ENCODE results near the gene EPN2. TPM values are rescaled to one million over a fixed set of nuclear protein-coding genes. Genes with fewer than 3 reads are reported as not detected.
A peak's percentile ranks its signal among the peaks of the same experiment; 100 is the strongest.

The EPN2 gene
- total RNA-seq, 6 experiments from 2014 or later = 6.6 to 18.1 (median 11.4) TPM

DNA sequence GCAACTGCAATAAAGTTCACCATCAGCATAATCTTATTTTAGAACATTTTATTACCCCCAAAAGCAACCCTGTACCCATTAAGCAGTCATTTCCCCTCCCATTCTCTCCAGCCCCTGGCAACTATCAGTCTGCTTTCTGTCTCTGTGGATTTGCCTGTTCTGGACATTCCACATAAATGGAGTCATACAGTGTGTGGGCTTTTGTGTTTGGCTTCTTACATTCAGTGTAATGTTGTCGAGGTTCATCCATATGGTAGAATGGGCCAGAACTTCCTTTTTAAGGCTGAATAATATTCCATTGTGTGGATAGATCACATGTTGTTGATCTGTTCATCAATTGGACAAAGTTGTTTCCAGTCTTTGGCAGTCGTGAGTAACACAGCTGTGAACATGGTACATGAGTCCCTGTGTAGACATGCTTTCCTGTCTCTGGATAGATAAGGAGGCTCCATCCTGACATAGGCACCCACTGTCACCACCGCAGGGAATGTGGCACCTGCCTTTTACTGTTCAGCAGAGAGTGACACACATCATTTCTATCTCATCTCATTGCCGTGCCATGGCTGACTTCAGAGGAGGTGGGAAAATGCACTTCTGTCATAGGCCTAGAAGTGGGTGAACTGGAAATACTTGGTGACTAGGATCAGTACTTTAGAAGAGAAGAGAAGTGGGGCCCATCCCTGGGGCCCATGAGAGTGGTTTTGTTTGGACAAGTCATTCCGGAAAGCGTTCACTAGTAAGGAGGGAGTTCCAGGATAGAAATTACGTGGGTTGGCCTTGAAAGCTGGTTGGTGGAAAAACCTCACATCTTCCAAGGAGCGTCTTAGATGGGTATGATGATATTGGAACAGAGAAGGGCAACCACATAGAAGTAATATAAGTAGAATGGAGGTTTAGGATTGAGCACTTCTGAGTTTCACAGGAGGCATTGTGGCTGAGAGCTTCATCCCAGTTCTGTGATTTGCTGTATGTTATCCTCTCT, 25.8 kb downstream of the EPN2 start:
- H3K4me1 ChIP-seq = peaks cover 0 to 1% (median under 1%) of the 10 kb centered on the region in 4 donors
- 90% methylated on average over 4 of the region's 8 CpGs for WGBS (ENCODE audit: insufficient coverage, low coverage, low lambda C conversion rate, missing lambda C conversion rate)
- no peak overlapping the region for H3K4me3 ChIP-seq
- DNase-seq (no peak), ATAC-seq (no peak)
- intact Hi-C loops (cut with DNase I) = no loop called here
- H3K9me3 ChIP-seq = no peaks in the 10 kb centered on the region
- H3K27me3 ChIP-seq = no peaks in the 10 kb centered on the region
- no peaks in the 10 kb centered on the region for H3K36me3 ChIP-seq
- TF ChIP-seq POLR2A (IDR thresholded peaks at IDR 0.05) = no peak
- TF ChIP-seq, protein P1, sequence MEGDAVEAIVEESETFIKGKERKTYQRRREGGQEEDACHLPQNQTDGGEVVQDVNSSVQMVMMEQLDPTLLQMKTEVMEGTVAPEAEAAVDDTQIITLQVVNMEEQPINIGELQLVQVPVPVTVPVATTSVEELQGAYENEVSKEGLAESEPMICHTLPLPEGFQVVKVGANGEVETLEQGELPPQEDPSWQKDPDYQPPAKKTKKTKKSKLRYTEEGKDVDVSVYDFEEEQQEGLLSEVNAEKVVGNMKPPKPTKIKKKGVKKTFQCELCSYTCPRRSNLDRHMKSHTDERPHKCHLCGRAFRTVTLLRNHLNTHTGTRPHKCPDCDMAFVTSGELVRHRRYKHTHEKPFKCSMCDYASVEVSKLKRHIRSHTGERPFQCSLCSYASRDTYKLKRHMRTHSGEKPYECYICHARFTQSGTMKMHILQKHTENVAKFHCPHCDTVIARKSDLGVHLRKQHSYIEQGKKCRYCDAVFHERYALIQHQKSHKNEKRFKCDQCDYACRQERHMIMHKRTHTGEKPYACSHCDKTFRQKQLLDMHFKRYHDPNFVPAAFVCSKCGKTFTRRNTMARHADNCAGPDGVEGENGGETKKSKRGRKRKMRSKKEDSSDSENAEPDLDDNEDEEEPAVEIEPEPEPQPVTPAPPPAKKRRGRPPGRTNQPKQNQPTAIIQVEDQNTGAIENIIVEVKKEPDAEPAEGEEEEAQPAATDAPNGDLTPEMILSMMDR (IDR thresholded peaks at IDR 0.05) = no peak
- no peak overlapping the region for H3K27ac ChIP-seq

DNA sequence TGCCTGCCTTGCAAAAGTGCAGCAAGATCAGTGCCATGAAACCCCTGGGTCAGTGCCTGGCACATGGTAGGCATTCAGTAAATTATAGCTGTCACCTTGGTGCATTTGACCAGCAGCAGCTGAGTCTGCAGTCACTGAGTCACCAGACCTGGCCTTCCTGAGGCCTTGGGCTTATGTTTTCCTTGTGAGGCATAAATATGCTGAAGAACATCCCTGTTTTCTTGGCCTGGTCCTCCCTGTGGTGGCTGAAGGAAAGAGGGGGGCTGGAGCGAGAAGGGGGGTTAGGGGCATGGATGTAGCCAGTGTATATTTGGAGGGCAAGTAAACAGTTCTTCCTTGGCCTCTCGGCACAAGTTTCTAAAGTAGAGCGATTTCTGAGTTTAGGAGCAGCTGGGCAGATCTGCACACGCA, 26.5 kb downstream of the EPN2 start:
- whole genome bisulfite sequencing (ENCODE audit: insufficient coverage, low coverage, low lambda C conversion rate, missing lambda C conversion rate) = 78% methylated on average over 4 of the region's 4 CpGs
- Histone ChIP-seq H3K27ac (no peak overlapping the region), H3K4me1 (peaks cover 0 to 8% (median 4%) of the 10 kb centered on the region in 4 donors), H3K9me3 (no peaks in the 10 kb centered on the region), H3K27me3 (no peaks in the 10 kb centered on the region), H3K4me3 (no peak overlapping the region), H3K36me3 (no peaks in the 10 kb centered on the region)
- intact Hi-C loops (cut with DNase I) = no loop called here
- ATAC-seq = peak in 2 of 4 donors; percentile 15 to 29
- no peak for DNase-seq
- TF ChIP-seq POLR2A (IDR thresholded peaks at IDR 0.05) = no peak
- TF ChIP-seq, protein P1 (IDR thresholded peaks at IDR 0.05) = no peak

DNA sequence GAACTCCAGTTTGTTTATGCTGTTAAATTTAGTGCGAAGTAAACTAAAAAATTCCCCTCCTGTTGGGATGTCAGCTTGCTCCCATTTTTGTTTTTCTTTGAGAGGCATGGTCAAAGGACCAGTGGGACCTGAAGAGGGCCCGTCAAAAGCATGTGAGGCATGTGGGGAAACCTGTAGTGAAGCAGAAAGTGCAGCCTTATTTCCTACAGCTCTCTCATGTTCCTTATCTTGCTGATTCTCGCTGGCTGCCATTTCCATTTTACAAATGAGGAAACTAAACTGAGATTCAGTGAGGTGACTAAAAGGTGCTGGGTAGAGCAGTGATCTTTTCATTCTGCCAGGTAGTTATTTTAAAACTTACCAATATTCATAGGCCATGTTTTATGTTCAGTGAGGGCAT, 27.1 kb downstream of the EPN2 start:
- no peak for ATAC-seq
- intact Hi-C loops (cut with DNase I) = no loop called here

DNA sequence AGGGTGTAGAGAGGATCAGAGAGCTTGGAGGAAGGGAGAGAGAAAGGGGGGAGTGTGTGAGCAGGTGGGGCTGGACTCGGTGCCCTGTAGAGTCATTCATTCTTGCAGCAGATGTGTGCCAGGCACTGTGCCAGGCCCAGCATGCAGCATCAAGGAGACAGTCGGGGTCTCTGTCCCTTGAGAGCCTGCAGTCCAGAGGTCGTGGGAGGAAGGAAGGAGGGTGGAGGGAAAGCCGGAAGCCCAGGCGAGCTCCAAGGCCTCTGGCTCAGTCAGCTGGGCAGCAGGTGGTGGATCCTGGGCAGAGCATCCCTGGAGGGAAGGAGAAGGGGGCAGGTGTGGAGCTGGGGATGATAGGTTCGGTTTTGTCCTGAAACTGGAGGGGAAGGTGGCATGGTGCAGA, 27.5 kb downstream of the EPN2 start:
- intact Hi-C loops (cut with DNase I) = no loop called here
- H3K36me3 ChIP-seq = no peaks in the 10 kb centered on the region
- H3K27ac ChIP-seq = no peak overlapping the region
- no peaks in the 10 kb centered on the region for H3K27me3 ChIP-seq
- TF ChIP-seq, protein P1 (IDR thresholded peaks at IDR 0.05) = no peak
- no peak for TF ChIP-seq POLR2A (IDR thresholded peaks at IDR 0.05)
- no peak overlapping the region for H3K4me3 ChIP-seq
- peaks cover 0 to 19% (median 9%) of the 10 kb centered on the region in 4 donors for H3K4me1 ChIP-seq
- DNase-seq = no peak
- no peak for ATAC-seq
- 60% methylated on average over 2 of the region's 6 CpGs for WGBS (ENCODE audit: insufficient coverage, low coverage, low lambda C conversion rate, missing lambda C conversion rate)
- no peaks in the 10 kb centered on the region for H3K9me3 ChIP-seq

More for the DNA sequence above, 27.1 kb downstream of the EPN2 start:
- Histone ChIP-seq H3K27me3 (no peaks in the 10 kb centered on the region), H3K36me3 (no peaks in the 10 kb centered on the region), H3K9me3 (no peaks in the 10 kb centered on the region), H3K4me1 (peaks cover 0 to 15% (median 7%) of the 10 kb centered on the region in 4 donors), H3K4me3 (no peak overlapping the region), H3K27ac (no peak overlapping the region)
- no peak for DNase-seq
- 64% methylated on average over 3 of the region's 3 CpGs for WGBS (ENCODE audit: insufficient coverage, low coverage, low lambda C conversion rate, missing lambda C conversion rate)
- TF ChIP-seq, protein P1 (IDR thresholded peaks at IDR 0.05) = no peak
- TF ChIP-seq POLR2A (IDR thresholded peaks at IDR 0.05) = no peak

Data from right lobe of liver (tissue), 6 donors.